ENCODE results near the gene EIF4EBP2.

The EIF4EBP2 gene

GRCh38 chr10:70430493-70431445 is 26.8 kb downstream of the EIF4EBP2 start:
- peak in 14 of 58 donors; percentile 6 to 60 (median 15) for DNase-seq

DNA sequence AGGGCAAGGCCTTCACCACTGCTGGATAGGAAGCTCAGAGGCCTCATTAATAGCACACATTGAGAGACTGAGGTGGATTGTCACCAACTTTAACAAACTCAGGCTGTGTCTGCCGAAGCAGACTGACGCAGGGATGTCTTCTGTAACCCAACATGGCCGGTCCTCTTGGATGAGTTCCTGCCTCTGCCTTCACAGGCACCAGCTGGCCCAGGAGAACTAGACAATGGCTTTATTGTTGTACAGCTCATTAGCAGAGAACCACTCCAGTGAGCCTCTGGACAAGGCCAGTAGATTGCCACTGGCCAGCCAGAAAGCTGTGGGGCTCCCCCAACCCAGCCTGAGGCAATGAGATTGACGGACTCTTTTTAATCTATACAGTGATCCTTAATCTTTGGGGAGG is 28.2 kb downstream of the EIF4EBP2 start:
- peak in 53 of 58 donors; percentile 9 to 92 (median 67) for DNase-seq

DNA sequence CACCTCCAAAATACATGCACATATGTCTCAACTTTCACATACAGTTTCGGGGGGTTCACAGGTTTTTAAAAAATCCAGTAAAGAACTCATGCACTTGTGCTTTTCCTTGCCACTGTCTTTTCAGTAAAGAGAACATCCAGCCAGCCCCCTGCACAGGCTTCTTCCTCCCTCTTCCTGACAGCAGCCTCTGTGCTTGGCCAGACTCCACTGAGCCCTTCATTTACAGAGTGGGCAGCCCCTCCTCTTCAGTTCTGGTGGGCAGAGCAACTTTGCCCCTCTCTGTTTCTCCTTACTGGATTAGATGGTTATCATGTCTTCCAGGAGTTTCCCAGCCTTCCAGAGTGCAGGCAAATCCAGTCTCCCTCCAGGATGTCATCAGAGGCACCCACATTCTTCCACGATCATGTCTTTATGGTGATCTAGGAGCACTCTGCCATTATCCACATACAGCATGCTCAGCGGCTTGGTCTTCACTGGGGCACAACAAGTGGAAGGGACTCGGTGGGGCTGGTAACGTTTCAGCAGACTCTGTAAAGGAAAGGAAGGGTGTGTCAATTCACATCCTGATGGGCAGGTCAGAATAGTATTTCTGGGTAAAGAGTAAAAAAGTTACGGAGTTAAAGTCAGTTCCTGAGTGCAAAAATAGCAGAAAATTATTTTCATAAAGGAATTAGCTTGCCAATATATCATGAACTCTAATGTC is 28.8 kb downstream of the EIF4EBP2 start:
- DNase-seq, result no peak

- no peak for DNase-seq
Measured at GRCh38 chr10:70433581-70434280, 29.8 kb downstream of the EIF4EBP2 start.

DNA sequence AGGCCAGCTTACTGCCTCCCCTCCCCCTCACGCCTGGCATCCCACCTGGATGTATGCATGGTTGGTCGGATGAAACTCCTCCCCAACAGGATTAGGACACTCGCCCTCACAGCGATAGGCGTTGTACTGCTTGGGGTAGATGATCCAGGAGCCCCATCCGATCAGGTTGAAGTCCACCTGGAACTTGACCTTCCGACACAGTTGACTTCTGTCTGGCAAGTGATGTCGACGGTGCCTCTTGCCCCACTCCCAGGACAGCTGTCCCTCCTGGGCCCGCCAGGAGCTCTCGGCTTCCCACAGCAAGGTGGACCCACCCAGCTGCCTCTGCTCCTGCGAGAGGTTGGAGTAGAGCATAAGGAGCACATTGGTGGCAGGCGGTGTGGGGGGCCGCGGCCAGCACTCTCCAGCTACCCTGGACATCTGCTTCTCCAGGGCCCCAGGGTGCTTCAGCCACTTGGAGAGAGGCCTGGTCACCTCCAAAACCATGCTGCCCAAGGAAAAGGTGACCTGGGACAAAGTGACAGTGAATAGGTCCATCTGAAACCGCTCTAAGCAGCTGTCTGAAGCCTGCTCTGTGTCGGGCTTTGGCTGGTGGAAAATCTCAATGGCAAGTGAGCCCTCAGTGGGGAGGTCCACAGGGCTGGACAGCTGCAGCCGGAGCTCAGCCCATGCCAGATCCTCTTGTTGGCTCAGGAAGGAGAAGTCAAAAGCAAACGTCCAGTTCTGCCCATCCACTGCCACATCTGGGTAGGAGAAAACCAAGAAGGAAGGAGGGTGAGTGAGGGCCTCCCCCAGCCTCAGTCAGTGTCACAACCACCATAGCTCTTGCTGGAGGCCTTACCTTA is 31.5 kb downstream of the EIF4EBP2 start:
- no peak for DNase-seq

GRCh38 chr10:70437721-70438120 is 33.8 kb downstream of the EIF4EBP2 start:
- no peak for DNase-seq

DNA sequence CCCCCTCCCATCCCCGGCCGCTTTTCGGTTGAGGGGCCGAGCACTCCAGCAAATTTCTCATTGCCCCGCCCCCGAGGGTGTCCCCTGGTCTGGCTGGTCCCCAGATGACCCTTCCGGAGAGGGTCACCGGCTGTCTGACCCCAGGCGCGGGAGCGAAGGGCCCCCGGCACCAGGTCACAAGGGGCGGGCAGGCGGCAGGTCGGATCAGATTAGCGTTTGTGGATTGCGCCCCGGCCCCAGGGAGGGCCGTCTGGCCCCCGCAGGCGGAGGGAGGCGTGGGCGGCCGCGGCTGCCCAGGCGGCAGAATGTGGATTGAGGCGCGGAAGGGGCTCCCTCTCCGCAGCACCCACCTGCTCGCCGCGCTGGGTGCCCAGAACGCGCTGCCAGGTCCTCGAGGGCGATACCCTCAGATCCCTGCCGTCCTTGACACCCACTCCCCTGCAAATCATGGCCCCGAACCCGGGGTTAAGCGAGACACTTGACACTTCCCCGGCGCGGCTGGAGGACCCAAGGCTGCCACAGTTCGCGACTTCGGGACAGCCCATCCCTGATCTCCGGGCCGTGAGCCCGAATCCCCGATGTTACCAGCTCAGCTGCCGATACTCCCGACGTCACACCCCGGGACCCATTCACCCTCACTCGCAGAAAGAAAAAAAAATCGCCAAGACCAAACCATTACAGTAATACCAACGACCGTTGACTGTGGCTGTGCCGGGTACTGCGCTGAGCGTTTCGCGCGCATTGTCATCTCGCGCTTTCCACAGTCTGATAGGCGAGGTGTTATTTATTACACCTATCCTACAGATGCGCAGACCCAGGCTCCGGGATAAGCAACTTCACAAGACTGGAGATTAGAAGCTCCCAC is 36.6 kb downstream of the EIF4EBP2 start:
- DNase-seq, result no peak

DNA sequence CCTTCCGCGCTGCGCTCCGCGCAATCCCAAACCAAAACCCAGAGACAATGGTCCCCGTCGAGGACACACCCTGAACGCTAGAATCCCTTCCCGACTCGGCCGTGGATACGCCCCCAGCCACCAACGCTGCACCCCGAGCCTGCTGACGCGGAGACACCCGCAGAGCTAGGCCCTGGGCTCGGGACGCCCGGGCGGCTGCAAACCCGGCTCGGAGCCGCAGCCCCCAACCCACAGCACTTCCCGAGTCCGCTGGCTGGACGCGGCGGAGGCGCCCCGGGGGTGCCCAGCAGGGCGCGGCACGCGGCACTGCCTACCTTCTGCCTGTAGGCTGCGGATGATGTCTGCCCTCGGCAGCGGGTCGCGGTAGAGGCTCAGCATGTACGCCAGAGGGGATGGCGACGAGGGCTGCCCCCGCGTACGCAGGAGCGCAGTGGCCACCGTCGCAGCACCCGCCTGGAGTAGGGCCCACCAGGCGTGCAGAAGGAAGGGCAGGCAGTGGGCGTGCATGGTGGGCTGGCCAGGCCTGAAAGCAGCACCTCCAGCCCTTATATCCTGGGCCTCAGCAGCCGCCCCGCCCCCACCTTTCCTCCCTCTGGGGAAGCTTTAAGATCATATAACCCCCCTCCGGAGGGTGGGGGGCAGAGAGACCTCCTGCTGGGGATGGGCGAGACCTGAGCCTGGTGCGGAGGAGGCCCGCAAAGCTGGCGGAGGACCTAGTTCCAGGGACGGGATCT is 37.4 kb downstream of the EIF4EBP2 start, which contains the start of gene NODAL:
TSS of gene NODAL (minus strand) at position 521 of the 734 bp plus-strand sequence. CDS start at position 507, 14 bp downstream.
- no peak for DNase-seq

GRCh38 chr10:70441895-70442309 is 38.0 kb downstream of the EIF4EBP2 start:
- no peak for DNase-seq

DNA sequence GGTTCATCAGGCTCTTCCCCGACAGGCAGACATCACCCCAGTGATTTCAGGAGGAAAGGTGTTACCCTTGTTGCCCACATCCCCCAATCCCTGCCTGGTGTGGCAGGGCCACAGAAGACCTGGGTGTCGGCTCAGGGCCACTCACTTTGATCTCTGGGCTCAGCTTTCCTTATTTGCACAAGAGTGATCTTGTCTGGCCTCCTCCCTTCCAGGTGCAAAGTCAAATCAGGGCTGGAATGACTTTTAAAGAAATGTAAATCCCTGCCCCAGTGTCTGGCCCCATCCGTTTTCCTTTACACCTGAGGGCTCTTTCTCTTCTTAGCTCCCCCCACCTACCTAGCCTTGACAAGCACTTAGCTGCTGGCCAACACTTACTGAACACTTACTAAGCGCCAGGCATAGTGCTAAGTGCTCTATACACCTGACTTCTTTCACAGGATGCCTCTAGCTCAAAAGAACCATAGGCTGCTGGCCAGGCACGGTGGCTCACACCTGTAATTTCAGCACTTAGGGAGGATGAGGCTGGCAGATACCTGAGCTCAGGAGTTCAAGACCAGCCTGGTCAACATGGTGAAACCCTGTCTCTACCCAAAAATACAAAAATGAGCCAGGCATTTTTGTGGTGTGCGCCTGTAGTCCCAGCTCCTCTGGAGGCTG is 38.5 kb downstream of the EIF4EBP2 start:
- no peak for DNase-seq

DNA sequence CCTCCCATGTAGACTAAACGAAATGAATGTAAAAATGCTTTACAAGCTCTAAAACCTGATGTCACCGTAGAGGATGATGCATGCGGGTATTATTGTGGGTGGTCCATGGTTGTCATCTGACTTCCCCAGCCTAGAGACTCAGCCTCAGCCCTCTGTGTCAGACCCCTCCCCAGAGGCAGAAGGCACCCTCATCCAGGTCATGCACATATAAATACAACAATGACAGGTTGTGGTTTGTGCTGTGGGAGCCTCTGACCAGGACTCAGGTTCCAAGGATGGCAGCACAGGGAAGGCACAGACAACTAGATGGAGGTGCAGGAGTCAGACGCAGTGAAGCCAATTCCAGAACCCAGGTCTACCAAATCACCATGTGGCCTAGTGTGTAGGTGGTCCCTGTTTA is 40.8 kb downstream of the EIF4EBP2 start:
- no peak for DNase-seq

DNA sequence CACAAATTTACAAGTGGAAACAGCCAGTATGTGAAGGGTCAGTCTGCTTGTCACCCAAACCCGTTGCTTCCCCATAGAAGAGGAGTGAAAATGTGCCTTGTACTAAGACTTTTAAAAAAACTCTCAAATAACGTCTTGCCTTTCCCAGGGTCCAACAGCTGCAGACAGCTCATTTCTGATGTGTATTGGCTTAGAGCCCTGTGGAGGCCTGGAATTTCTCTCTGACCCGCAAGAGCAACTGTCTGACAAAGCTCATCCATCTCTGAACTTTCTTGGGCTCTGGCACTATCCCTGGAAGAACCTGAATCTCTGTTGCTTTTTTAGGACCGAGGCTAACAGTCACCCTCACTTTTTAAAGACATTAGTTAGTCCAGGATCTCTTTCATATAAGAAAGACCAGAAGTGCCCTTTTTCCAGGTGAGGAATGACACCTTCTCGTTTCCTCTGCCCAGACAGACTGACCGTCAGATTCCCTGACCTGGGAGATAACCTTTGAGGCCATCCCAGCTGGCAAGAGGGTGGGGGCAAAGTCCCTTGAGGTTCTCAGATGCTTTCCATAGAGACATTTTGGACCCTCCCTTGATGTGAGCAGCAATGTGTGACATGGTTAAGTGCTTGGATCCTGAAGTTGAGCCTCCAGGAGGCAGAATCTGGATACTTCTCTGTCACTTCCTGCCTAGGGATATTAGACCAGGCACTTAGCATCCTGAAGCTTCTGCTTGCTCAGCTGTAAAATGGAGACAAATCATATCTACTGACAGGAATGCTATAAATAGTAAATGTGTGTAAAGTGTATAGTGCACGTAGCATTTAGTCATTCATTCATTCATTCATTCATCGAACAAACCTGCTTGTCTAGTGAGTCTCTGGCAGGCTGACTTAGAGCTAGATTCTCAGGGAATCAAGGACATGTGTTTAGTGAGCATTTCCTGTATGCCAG is 42.0 kb downstream of the EIF4EBP2 start:
- no peak for DNase-seq

- DNase-seq, result no peak
Measured at GRCh38 chr10:70448236-70448635, 44.3 kb downstream of the EIF4EBP2 start.

DNA sequence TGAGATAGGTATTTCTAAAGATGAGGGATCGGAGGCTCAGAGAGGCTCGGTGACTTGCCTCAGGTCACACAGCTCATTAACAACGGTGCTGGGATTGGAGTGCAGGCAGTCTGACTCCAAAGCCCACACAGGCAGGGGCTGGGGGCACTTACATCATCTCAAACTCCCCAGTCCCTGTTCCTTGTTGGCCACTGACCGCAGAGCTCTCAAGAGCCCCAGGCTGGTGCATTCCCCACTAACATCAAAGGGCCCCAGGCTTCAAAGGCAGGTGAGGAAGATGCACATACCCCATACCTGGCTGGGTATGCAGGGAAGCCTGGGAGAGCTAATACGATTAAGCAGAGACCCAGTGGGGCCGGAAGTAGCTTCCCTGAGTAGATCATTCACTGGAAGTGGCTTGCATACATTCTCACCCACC is 51.3 kb downstream of the EIF4EBP2 start:
- no peak for DNase-seq

DNA sequence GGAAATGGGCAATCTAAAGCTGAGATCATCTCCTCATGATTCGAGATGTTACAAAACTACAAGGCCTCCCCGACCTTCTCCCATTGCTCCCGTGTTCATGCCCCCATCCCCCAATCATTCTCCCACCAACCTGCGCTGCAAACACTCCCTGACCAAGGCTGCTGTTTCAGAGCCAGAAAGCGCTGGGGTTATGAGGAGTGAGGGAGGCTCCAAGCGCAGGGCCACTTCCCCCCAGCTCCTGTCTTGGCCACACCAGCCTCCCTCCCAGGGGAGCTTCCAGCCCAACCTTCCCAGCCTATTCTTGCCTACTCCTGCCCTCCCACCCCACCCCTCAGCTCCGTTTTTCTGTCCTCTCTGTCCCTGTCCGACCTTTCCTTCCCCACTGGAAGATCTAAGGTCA is 52.2 kb downstream of the EIF4EBP2 start:
- no peak for DNase-seq

DNA sequence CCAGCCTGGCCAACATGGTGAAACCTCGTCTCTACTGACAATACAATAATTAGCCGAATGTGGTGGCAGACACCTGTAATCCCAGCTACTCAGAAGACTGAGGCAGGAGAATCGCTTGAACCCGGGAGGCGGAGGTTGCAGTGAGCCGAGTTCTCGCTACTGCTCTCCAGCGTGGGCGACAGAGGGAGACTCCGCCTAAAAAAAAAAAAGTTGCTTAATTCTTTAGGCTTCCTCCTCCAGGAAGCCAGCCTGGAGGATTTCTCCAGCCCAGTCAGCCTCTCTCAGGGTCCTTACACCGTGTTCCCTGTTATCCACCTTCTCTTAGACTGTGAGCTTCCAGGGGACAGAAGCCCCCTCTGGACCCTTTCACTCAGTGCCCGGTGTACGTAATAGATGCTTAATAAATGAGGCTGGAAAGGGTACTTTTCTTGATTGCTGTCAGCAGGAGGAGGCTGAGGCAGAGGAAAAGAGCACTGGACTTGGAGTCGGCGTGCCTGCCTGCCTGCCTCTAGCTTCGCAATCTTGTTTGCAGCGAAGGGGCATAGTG is 53.9 kb downstream of the EIF4EBP2 start:
- DNase-seq, result no peak

Measured in anterior cingulate cortex (tissue), 58 donors.